Activated CD8-positive, alpha-beta memory T cell treated with anti-CD3 and anti-CD28 coated beads, Interleukin-2, amount 50 U/mL, for 1 hour (primary cell): ENCODE measurements around the gene MCCD1.

Experiments
- DNase-seq: peaks from one replicate; pipeline ENCODE4 v3.0.0-alpha.2; 2020; ENCODE audit errors: extremely low read depth

MCCD1 gene

DNA sequence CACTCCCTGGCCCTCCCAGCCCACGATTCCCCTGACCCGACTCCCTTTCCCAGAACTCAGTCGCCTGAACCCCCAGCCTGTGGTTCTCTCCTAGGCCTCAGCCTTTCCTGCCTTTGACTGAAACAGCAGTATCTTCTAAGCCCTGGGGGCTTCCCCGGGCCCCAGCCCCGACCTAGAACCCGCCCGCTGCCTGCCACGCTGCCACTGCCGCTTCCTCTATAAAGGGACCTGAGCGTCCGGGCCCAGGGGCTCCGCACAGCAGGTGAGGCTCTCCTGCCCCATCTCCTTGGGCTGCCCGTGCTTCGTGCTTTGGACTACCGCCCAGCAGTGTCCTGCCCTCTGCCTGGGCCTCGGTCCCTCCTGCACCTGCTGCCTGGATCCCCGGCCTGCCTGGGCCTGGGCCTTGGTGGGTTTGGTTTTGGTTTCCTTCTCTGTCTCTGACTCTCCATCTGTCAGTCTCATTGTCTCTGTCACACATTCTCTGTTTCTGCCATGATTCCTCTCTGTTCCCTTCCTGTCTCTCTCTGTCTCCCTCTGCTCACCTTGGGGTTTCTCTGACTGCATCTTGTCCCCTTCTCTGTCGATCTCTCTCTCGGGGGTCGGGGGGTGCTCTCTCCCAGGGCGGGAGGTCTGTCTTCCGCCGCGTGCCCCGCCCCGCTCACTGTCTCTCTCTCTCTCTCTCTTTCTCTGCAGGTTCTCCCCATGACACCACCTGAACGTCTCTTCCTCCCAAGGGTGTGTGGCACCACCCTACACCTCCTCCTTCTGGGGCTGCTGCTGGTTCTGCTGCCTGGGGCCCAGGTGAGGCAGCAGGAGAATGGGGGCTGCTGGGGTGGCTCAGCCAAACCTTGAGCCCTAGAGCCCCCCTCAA, 43.5 kb downstream of the MCCD1 start, which contains the start of gene LTA:
Gene LTA (plus strand): TSS at position 249 of the 871 bp plus-strand sequence. CDS start 454 bp downstream, at position 703.
- DNase-seq, result no peak

DNA sequence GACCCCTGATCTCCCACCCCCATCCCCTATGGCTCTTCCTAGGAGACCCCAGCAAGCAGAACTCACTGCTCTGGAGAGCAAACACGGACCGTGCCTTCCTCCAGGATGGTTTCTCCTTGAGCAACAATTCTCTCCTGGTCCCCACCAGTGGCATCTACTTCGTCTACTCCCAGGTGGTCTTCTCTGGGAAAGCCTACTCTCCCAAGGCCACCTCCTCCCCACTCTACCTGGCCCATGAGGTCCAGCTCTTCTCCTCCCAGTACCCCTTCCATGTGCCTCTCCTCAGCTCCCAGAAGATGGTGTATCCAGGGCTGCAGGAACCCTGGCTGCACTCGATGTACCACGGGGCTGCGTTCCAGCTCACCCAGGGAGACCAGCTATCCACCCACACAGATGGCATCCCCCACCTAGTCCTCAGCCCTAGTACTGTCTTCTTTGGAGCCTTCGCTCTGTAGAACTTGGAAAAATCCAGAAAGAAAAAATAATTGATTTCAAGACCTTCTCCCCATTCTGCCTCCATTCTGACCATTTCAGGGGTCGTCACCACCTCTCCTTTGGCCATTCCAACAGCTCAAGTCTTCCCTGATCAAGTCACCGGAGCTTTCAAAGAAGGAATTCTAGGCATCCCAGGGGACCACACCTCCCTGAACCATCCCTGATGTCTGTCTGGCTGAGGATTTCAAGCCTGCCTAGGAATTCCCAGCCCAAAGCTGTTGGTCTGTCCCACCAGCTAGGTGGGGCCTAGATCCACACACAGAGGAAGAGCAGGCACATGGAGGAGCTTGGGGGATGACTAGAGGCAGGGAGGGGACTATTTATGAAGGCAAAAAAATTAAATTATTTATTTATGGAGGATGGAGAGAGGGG, 44.7 kb downstream of the MCCD1 start:
- no peak for DNase-seq

DNA sequence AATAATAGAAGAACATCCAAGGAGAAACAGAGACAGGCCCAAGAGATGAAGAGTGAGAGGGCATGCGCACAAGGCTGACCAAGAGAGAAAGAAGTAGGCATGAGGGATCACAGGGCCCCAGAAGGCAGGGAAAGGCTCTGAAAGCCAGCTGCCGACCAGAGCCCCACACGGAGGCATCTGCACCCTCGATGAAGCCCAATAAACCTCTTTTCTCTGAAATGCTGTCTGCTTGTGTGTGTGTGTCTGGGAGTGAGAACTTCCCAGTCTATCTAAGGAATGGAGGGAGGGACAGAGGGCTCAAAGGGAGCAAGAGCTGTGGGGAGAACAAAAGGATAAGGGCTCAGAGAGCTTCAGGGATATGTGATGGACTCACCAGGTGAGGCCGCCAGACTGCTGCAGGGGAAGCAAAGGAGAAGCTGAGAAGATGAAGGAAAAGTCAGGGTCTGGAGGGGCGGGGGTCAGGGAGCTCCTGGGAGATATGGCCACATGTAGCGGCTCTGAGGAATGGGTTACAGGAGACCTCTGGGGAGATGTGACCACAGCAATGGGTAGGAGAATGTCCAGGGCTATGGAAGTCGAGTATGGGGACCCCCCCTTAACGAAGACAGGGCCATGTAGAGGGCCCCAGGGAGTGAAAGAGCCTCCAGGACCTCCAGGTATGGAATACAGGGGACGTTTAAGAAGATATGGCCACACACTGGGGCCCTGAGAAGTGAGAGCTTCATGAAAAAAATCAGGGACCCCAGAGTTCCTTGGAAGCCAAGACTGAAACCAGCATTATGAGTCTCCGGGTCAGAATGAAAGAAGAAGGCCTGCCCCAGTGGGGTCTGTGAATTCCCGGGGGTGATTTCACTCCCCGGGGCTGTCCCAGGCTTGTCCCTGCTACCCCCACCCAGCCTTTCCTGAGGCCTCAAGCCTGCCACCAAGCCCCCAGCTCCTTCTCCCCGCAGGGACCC, 45.6 kb downstream of the MCCD1 start:
- no peak for DNase-seq

DNA sequence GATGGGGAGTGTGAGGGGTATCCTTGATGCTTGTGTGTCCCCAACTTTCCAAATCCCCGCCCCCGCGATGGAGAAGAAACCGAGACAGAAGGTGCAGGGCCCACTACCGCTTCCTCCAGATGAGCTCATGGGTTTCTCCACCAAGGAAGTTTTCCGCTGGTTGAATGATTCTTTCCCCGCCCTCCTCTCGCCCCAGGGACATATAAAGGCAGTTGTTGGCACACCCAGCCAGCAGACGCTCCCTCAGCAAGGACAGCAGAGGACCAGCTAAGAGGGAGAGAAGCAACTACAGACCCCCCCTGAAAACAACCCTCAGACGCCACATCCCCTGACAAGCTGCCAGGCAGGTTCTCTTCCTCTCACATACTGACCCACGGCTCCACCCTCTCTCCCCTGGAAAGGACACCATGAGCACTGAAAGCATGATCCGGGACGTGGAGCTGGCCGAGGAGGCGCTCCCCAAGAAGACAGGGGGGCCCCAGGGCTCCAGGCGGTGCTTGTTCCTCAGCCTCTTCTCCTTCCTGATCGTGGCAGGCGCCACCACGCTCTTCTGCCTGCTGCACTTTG, 46.7 kb downstream of the MCCD1 start, which contains the start of gene TNF:
Gene TNF (plus strand): TSS at position 231 of the 567 bp plus-strand sequence. CDS start 177 bp downstream, at position 408.
- DNase-seq, result no peak

DNA sequence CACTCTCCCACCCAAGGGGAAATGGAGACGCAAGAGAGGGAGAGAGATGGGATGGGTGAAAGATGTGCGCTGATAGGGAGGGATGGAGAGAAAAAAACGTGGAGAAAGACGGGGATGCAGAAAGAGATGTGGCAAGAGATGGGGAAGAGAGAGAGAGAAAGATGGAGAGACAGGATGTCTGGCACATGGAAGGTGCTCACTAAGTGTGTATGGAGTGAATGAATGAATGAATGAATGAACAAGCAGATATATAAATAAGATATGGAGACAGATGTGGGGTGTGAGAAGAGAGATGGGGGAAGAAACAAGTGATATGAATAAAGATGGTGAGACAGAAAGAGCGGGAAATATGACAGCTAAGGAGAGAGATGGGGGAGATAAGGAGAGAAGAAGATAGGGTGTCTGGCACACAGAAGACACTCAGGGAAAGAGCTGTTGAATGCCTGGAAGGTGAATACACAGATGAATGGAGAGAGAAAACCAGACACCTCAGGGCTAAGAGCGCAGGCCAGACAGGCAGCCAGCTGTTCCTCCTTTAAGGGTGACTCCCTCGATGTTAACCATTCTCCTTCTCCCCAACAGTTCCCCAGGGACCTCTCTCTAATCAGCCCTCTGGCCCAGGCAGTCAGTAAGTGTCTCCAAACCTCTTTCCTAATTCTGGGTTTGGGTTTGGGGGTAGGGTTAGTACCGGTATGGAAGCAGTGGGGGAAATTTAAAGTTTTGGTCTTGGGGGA, 47.4 kb downstream of the MCCD1 start:
- no peak for DNase-seq

DNA sequence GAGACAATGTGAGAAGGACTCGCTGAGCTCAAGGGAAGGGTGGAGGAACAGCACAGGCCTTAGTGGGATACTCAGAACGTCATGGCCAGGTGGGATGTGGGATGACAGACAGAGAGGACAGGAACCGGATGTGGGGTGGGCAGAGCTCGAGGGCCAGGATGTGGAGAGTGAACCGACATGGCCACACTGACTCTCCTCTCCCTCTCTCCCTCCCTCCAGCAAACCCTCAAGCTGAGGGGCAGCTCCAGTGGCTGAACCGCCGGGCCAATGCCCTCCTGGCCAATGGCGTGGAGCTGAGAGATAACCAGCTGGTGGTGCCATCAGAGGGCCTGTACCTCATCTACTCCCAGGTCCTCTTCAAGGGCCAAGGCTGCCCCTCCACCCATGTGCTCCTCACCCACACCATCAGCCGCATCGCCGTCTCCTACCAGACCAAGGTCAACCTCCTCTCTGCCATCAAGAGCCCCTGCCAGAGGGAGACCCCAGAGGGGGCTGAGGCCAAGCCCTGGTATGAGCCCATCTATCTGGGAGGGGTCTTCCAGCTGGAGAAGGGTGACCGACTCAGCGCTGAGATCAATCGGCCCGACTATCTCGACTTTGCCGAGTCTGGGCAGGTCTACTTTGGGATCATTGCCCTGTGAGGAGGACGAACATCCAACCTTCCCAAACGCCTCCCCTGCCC, 48.3 kb downstream of the MCCD1 start:
- no peak for DNase-seq

DNA sequence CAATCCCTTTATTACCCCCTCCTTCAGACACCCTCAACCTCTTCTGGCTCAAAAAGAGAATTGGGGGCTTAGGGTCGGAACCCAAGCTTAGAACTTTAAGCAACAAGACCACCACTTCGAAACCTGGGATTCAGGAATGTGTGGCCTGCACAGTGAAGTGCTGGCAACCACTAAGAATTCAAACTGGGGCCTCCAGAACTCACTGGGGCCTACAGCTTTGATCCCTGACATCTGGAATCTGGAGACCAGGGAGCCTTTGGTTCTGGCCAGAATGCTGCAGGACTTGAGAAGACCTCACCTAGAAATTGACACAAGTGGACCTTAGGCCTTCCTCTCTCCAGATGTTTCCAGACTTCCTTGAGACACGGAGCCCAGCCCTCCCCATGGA, 48.8 kb downstream of the MCCD1 start:
- DNase-seq, result no peak

DNA sequence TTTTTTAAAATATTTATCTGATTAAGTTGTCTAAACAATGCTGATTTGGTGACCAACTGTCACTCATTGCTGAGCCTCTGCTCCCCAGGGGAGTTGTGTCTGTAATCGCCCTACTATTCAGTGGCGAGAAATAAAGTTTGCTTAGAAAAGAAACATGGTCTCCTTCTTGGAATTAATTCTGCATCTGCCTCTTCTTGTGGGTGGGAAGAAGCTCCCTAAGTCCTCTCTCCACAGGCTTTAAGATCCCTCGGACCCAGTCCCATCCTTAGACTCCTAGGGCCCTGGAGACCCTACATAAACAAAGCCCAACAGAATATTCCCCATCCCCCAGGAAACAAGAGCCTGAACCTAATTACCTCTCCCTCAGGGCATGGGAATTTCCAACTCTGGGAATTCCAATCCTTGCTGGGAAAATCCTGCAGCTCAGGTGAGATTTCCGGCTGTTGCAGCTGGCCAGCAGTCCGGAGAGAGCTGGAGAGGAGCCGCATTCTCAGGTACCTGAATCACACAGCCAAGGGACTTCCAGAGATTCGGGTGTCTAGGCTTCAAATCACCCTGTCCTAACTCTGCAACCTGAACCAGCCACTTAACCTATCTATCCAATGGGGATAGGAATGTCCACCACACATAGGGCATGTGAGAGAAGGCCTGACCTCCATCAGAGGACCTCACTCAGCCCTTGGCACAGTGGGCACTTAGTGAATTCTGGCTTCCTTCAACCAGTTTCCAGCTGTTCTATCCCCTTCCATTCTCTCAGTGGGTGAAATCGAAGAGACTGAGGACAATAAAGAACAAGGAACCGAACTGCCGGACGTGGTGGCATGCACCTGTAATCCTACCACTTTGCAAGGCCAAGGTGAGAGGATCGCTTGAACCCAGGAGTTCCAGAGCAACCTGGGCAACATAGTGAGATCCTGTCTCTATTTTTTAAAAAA, 49.7 kb downstream of the MCCD1 start:
- no peak for DNase-seq

DNA sequence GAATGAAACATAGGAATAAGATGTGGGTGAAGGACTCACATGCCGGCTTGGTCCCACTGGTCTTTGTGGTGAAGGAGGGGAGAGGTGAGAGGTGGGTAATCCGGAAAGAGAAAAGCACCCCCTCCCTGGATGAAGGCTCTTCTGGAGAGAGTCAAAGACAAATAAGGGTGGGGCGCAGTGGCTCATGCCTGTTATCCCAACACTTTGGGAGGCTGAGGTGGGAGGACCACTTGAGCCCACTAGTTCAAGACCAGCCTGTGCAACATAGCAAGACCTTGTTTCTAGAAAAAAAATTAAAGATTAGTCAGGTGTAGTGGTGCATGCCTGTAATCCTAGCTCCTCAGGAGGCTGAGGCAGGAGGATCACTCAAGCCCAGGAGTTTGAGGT, 50.4 kb downstream of the MCCD1 start:
- no peak for DNase-seq
